Vagina (tissue), 2 donors: ENCODE results near the gene ACTR3C.

Experiments used
- POLR2A ChIP-seq, 2 donors: fragments of 450-650 bp; IDR thresholded peaks; one replicate each; pipeline ENCODE4 v1.6.1; 2017; ENCODE audit warnings: antibody characterized with exemption in 2 of 2, mild to moderate bottlenecking in 2 of 2, moderate library complexity in 2 of 2
- POLR2AphosphoS5 ChIP-seq, 2 donors: sonication (generic); formaldehyde crosslinking; IDR thresholded peaks; one replicate each; pipeline ENCODE4 v1.9.0; 2017; ENCODE audit warnings: antibody characterized with exemption in 2 of 2, mild to moderate bottlenecking in 2 of 2, low read depth in 1 of 2; ENCODE audit not compliant: insufficient read depth in 1 of 2
- TF ChIP-seq, protein P1 (sequence below), 3 experiments: fragments of 450-650 bp in 2 of 3; fragments of 200-600 bp in 1 of 3; sonication (generic) in 1 of 3; IDR thresholded peaks; one replicate each; pipeline ENCODE4 v1.5.1; 2017 to 2019; ENCODE audit warnings: antibody characterized with exemption in 3 of 3, mild to moderate bottlenecking in 2 of 3, moderate library complexity in 2 of 3

- TF ChIP-seq, protein P1, sequence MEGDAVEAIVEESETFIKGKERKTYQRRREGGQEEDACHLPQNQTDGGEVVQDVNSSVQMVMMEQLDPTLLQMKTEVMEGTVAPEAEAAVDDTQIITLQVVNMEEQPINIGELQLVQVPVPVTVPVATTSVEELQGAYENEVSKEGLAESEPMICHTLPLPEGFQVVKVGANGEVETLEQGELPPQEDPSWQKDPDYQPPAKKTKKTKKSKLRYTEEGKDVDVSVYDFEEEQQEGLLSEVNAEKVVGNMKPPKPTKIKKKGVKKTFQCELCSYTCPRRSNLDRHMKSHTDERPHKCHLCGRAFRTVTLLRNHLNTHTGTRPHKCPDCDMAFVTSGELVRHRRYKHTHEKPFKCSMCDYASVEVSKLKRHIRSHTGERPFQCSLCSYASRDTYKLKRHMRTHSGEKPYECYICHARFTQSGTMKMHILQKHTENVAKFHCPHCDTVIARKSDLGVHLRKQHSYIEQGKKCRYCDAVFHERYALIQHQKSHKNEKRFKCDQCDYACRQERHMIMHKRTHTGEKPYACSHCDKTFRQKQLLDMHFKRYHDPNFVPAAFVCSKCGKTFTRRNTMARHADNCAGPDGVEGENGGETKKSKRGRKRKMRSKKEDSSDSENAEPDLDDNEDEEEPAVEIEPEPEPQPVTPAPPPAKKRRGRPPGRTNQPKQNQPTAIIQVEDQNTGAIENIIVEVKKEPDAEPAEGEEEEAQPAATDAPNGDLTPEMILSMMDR (IDR thresholded peaks at IDR 0.05), result no peak
- TF ChIP-seq POLR2AphosphoS5 (IDR thresholded peaks at IDR 0.05; ENCODE audit: insufficient read depth in 1 of 2, low read depth in 1 of 2) (no peak), POLR2A (IDR thresholded peaks at IDR 0.05) (no peak)
Measured at GRCh38 chr7:150357270-150357669, 33.9 kb upstream of the ACTR3C start.
